Activated CD4-positive, alpha-beta T cell treated with anti-CD3 and anti-CD28 coated beads for 36 hours (primary cell): ENCODE data around the gene MOK. TPM values are rescaled to one million over a fixed set of nuclear protein-coding genes. Genes with fewer than 3 reads are reported as not detected.
A peak's percentile ranks its signal among the peaks of the same experiment; 100 is the strongest.
"Not testable (repeated sequence)": the region's sequence is repeated elsewhere in the genome, so short reads cannot be mapped to it uniquely, and the experiment has no call there.

Source experiments
- ATAC-seq: fragments of 200-7000 bp; cut with Tn5 transposase; one replicate; pipeline ENCODE4 v1.10.0; 2021; ENCODE audit warnings: mild to moderate bottlenecking, moderate library complexity
- CTCF ChIA-PET: fragments of 350-600 bp; sonication (Branson Sonifier 250); formaldehyde crosslinking; loops from one replicate; lab custom pipeline; 2021; ENCODE audit warnings: antibody characterized with exemption; lab: Charles Lee
- POLR2A ChIA-PET: fragments of 350-600 bp; sonication (Branson Sonifier 250); formaldehyde crosslinking; loops from one replicate; lab custom pipeline; 2021; ENCODE audit warnings: antibody characterized with exemption, inconsistent platforms; lab: Charles Lee
- DNase-seq: peaks from one replicate; pipeline ENCODE4 v3.0.0-alpha.2; 2020
- H3K27ac Mint-ChIP-seq: one replicate; pipeline ENCODE4 v1.8.0; 2021; ENCODE audit warnings: mixed read lengths
- H3K27me3 Mint-ChIP-seq: one replicate; pipeline ENCODE4 v1.8.0; 2021; ENCODE audit warnings: mixed read lengths
- H3K36me3 Mint-ChIP-seq: one replicate; pipeline ENCODE4 v1.8.0; 2021; ENCODE audit warnings: low read depth, mixed read lengths
- H3K4me1 Mint-ChIP-seq: one replicate; pipeline ENCODE4 v1.8.0; 2021; ENCODE audit warnings: mixed read lengths
- H3K4me3 Mint-ChIP-seq: one replicate; pipeline ENCODE4 v1.8.0; 2021; ENCODE audit warnings: mild to moderate bottlenecking, moderate library complexity, mixed read lengths
- H3K9me3 Mint-ChIP-seq: one replicate; pipeline ENCODE4 v1.8.0; 2021; ENCODE audit warnings: low read depth, mixed read lengths
- intact Hi-C, 2 experiments: fragments of 100-400 bp; cut with DNase I in 1 of 2; cut with micrococcal nuclease in 1 of 2; formaldehyde crosslinking; loops; one replicate each; pipeline versions ENCODE4 v1.14.2 to v1.15.1; 2022 to 2024; cut with DNase I, micrococcal nuclease
- total RNA-seq, 2 experiments: library from RNA; stranded (reverse); gene quantifications; one replicate each; pipeline ENCODE4 v1.2.3, GENCODE V29; 2021

The MOK gene
- total RNA-seq, 2 experiments from 2014 or later: 6.5 to 6.6 TPM

DNA sequence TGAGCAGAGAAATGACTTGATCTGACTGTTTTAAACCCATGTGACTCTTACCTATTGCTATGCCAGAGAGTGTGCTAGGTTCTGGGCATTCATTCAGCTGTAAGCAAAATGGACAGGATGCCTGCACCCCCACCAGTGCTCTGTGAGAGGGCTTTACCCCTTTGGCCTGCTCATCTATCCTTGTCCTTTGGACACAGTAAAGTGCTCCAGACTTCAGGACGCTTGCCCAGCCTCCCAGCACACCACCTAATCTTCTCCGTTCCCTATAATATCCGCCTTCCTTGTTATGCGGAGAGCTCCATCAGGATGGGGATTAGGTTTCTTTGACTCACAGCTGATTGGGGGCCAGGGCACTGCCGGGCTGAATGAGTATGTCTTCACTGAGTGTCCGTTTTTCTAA is 10.2 kb upstream of the MOK start:
- POLR2A ChIA-PET: no interaction called here
- no peaks in the 10 kb centered on the region for H3K36me3 Mint-ChIP-seq
- H3K4me1 Mint-ChIP-seq: peaks cover 44% of the 10 kb centered on the region
- intact Hi-C loops: loop anchor here (2.0 to 10.0 kb wide), 6 partner anchors 228 to 610 kb away; partner anchors contain the start of genes DYNC1H1 (in 1 of the 2), HSP90AA1 (in 1 of the 2) and TRAF3 (in 1 of the 2)
- no peak for DNase-seq
- no peak overlapping the region for H3K27ac Mint-ChIP-seq
- CTCF ChIA-PET: interaction anchor here (0.7 to 2.1 kb wide), 6 partner anchors 11 to 351 kb away, joined by 3 to 20 read pairs (median 4); partner anchors contain the start of gene MOK
- no peak for ATAC-seq
- peak overlapping the region; percentile 79 for H3K4me3 Mint-ChIP-seq
- no peaks in the 10 kb centered on the region for H3K9me3 Mint-ChIP-seq
- H3K27me3 Mint-ChIP-seq: no peaks in the 10 kb centered on the region

DNA sequence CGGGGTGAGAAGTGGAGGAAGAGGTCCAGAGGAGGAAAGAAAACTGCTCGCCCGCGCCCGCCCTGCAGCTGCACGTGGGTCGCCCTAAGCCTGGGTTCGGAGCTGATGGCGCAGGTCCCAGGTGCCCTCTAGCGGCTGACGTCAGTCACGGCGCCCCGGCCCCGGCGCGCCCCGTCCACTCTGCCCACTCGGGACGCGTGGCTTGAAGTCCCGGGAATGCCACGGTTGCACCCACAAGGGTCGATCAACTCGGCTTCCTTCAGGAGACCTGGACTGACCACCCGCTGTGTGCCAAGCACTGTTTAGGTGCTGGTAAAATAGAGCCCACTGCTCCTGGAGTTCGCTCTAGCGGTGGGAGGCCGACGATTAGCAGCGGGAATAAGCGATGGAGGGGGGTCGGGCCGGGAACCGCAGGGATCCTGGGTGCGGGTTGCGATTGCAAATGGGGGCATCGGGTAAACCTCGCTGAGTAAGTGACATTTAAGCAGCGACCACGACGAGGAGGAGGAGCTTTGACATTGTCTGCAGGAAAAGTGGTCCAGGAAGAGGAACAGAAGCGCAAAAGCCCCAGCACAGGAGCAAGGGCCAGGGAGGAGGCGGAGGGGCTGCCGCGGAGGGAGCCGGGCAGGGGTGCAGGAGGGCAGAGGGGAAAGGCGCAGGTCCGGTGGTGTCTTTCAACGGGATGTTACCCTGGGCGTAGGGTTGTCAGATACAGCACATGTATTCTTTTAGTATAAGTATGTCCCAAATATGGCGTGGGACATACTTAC is 9.5 kb upstream of the MOK start:
- Mint-ChIP-seq H3K9me3 (no peaks in the 10 kb centered on the region), H3K4me3 (peak overlapping the region; percentile 79), H3K4me1 (peaks cover 44% of the 10 kb centered on the region), H3K27ac (peak overlapping the region; percentile 83), H3K27me3 (no peaks in the 10 kb centered on the region), H3K36me3 (no peaks in the 10 kb centered on the region)
- ChIA-PET POLR2A (interaction anchor here (0.6 to 1.1 kb wide), 2 partner anchors 9 to 231 kb away, joined by 3 to 6 read pairs; partner anchors contain the start of gene MOK), CTCF (interaction anchor here (0.5 to 2.1 kb wide), 19 partner anchors 10 to 352 kb away, joined by 3 to 20 read pairs (median 3); partner anchors contain the start of genes CINP, MOK and TECPR2)
- DNase-seq (peak; percentile 91), ATAC-seq (peak; percentile 58)
- intact Hi-C loops: loop anchor here (1.0 to 10.0 kb wide), 12 partner anchors 9 to 610 kb away; partner anchors contain the start of genes DYNC1H1 (in 1 of the 2), HSP90AA1 (in 1 of the 2), MOK (in 1 of the 2) and TRAF3 (in 1 of the 2)

DNA sequence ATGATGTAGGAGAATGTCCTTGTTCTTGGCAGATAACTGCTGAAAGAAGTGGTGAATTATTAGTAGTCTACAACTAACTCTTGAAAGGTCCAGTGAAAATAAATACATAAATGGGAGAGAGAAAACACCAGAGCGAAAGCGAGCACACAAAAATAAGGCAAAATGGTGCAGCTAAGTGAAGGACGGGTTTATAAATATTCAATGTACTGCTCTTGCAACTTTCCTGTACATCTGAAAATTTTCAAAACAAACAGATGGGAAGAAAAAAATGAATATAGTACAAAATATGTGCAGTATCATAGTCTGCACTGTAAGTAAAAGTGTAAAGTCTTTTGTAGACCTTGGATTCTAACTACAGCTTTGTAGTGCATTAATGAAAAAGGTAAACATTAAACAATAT is 1.3 kb downstream of the MOK start:
- ChIA-PET POLR2A (no interaction called here), CTCF (interaction anchor here (0.7 to 3.3 kb wide), 5 partner anchors 11 to 1388 kb away, joined by 3 to 20 read pairs (median 7); no protein-coding TSS in a partner anchor)
- ATAC-seq: no peak
- Mint-ChIP-seq H3K4me1 (peaks cover 5% of the 10 kb centered on the region), H3K27me3 (no peaks in the 10 kb centered on the region), H3K4me3 (peak overlapping the region; percentile 30), H3K9me3 (no peaks in the 10 kb centered on the region), H3K36me3 (no peaks in the 10 kb centered on the region), H3K27ac (no peak overlapping the region)
- intact Hi-C loops: no loop called here
- no peak for DNase-seq

DNA sequence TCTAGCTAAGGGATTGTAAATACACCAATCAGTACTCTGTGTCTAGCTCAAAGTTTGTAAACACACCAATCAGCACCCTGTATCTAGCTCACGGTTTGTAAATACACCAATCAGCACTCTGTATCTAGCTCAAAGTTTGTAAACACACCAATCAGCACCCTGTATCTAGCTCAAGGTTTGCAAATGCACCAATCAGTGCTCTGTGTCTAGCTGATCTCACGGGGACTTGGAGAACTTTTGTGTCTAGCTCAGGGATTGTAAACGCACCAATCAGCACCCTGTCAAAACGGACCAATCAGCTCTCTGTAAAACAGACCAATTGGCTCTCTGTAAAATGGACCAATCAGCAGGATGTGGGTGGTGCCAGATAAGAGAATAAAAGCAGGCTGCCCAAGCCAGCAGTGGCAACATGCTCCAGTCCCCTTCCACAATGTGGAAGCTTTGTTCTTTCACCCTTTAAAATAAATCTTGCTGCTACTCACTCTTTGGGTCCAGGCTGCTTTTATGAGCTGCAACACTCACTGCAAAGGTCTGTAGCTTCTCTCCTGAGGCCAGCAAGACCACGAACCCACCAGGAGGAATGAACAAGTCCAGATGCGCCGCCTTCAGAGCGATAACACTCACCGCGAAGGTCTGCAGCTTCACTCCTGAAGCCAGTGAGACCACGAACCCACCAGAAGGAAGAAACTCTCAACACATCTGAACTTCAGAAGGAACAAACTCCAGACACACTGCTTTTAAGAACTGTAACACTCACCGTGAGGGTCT is 6.5 kb downstream of the MOK start:
- ATAC-seq, POLR2A ChIA-PET, DNase-seq, H3K27ac Mint-ChIP-seq, H3K9me3 Mint-ChIP-seq, H3K27me3 Mint-ChIP-seq, H3K36me3 Mint-ChIP-seq, H3K4me3 Mint-ChIP-seq, intact Hi-C loops, H3K4me1 Mint-ChIP-seq: not testable (repeated sequence)
- CTCF ChIA-PET: interaction anchor here (1.5 kb wide), 1 partner anchor 16 kb away, joined by 4 read pairs; no protein-coding TSS in a partner anchor

DNA sequence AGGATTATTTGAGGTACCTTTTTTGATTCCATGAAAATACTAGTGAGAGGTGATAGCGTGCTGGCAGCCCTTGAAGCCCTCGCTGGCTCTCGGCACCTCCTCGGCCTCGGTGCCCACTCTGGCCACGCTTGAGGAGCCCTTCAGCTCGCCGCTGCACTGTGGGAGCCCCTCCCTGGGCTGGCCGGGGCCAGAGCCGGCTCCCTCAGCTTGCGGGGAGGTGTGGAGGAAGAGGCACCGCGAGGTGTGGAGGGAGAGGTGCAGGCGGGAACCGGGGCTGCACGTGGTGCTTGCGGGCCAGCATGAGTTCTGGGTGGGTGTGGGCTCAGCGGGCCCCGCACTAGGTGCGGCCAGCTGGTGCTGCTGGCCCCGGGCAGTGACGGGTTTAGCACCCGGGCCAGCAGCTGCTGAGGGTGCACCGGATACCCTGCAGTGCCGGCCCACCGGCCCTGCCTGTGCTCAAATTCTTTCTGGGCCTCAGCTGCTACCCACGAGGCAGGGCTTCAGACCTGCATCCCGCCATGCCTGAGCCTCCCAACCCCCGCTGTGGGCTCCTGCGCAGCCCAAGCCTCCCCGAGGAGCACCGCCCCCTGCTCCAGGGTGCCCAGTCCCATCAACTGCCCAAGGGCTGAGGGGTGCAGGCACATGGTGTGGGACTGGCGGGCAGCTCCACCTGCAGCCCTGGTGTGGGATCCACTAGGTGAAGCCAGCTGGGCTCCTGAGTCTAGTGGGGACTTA is 7.4 kb downstream of the MOK start:
- Mint-ChIP-seq H3K36me3 (no peaks in the 10 kb centered on the region), H3K27me3 (no peaks in the 10 kb centered on the region), H3K4me3 (no peak overlapping the region), H3K9me3 (peaks cover 2% of the 10 kb centered on the region), H3K4me1 (no peaks in the 10 kb centered on the region), H3K27ac (no peak overlapping the region)
- ATAC-seq (no peak), DNase-seq (no peak)
- POLR2A ChIA-PET: no interaction called here
- intact Hi-C loops: no loop called here
- CTCF ChIA-PET: no interaction called here

DNA sequence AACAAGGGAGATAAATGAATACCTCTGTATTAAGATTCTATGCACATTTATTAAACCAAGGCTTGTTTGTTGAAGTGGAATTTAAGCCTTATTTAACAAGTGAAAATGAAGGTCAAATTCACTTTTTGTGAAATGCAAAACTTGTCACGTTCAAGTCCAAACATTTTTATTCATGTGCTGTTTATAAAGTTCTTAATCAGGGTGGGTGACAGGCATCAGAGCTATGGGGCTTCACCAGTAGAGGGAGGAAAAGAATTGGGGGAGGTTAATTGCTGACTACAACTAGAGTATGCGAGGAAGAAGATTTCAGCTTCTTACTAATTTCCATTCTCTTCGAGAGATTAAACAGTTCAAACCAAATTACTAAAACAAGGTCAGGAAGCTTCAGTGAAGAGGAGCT is 9.7 kb downstream of the MOK start:
- H3K4me1 Mint-ChIP-seq: no peaks in the 10 kb centered on the region
- no peak overlapping the region for H3K4me3 Mint-ChIP-seq
- CTCF ChIA-PET: interaction anchor here (1.0 kb wide), 1 partner anchor 19 kb away, joined by 3 read pairs; no protein-coding TSS in a partner anchor
- H3K36me3 Mint-ChIP-seq: no peaks in the 10 kb centered on the region
- no peak for DNase-seq
- POLR2A ChIA-PET: no interaction called here
- ATAC-seq: no peak
- no peak overlapping the region for H3K27ac Mint-ChIP-seq
- intact Hi-C loops: no loop called here
- H3K9me3 Mint-ChIP-seq: peaks cover 2% of the 10 kb centered on the region
- H3K27me3 Mint-ChIP-seq: no peaks in the 10 kb centered on the region

DNA sequence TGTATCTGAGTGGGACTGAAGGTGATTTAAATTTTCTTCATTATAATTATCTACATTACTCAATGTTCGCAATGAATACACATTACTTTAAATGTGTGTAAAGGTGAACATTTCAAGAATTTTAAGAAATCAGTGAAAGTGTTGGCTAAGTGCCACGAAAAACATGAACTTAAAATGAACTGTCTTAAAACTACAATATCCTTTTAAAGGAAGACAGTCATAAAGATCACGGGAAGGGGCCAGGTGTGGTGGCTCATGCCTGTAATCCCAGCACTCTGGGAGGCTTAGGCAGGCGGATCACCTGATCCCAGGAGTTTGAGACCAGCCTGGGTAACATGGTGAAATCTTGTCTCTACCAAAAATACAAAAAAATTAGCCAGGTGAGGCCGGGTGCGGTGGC is 11.2 kb downstream of the MOK start:
- DNase-seq (no peak), ATAC-seq (no peak)
- H3K27me3 Mint-ChIP-seq: no peaks in the 10 kb centered on the region
- no peaks in the 10 kb centered on the region for H3K4me1 Mint-ChIP-seq
- ChIA-PET POLR2A (no interaction called here), CTCF (no interaction called here)
- no peak overlapping the region for H3K27ac Mint-ChIP-seq
- no peaks in the 10 kb centered on the region for H3K36me3 Mint-ChIP-seq
- no peak overlapping the region for H3K4me3 Mint-ChIP-seq
- intact Hi-C loops: no loop called here
- peaks cover 2% of the 10 kb centered on the region for H3K9me3 Mint-ChIP-seq

DNA sequence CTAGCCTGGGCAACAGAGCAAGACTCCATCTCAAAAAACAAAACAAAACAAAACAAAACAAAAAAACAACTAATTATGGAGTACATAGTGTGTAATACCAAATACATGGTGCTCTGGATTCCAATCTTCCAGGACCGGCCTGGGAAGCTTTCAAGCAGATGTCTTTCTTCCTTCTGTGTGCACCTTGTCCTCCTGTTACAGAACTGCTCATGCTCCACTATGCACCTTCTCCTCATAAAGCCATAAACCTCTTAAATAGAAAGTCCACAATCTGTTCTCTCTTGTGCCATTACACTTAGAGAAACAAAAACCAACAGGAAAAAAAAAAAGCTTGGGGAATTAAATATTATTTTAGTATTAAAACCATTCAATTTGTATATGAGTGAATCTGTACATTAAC is 12.5 kb downstream of the MOK start:
- POLR2A ChIA-PET: no interaction called here
- H3K4me1 Mint-ChIP-seq: no peaks in the 10 kb centered on the region

DNA sequence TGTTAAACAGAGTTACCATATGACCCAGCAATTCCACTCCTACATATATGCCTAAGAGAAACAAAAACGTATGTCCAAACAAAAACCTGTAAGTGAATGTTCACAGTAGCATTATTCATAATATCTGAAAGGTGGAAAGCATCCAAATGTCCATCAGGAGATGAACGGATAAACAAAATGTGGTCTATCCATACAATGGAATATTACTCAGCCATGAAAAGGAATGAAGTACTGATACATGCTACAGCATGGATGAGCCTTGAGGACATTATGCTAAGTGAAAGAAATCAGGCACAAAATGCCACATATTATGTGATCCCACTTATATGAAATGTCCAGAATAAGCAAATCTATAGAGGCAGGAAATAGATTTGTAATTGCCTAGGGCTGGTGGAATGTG is 16.8 kb downstream of the MOK start:
- Mint-ChIP-seq H3K4me3 (no peak overlapping the region), H3K9me3 (no peaks in the 10 kb centered on the region), H3K27me3 (no peaks in the 10 kb centered on the region), H3K36me3 (no peaks in the 10 kb centered on the region), H3K4me1 (no peaks in the 10 kb centered on the region), H3K27ac (no peak overlapping the region)
- ChIA-PET CTCF (no interaction called here), POLR2A (no interaction called here)
- intact Hi-C loops: no loop called here
- DNase-seq: no peak
- ATAC-seq: no peak

More for the DNA sequence above, 12.5 kb downstream of the MOK start:
- Mint-ChIP-seq H3K27ac (no peak overlapping the region), H3K27me3 (no peaks in the 10 kb centered on the region), H3K9me3 (no peaks in the 10 kb centered on the region), H3K36me3 (no peaks in the 10 kb centered on the region), H3K4me3 (no peak overlapping the region)
- DNase-seq: no peak
- CTCF ChIA-PET: no interaction called here
- no peak for ATAC-seq
- intact Hi-C loops: no loop called here

DNA sequence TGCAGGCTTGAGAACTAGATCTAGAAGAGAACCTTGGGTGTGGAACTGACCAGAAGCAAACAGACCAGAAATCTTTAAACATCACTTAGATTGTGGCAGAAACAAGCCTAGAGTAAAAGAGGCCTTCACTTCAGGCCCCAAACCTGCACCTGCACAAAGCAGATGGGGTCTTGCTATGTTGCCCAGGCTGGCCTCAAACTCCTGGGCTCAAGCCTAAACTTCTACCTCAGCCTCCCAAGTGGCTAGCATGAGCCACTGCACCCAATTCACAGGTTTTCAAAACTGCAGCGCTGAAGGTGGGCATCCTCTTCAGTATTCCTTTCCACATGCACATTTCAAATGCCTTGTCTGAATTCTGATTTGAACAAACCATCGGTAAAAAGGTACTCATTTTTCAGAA is 19.9 kb downstream of the MOK start:
- CTCF ChIA-PET: no interaction called here
- H3K4me3 Mint-ChIP-seq: no peak overlapping the region

DNA sequence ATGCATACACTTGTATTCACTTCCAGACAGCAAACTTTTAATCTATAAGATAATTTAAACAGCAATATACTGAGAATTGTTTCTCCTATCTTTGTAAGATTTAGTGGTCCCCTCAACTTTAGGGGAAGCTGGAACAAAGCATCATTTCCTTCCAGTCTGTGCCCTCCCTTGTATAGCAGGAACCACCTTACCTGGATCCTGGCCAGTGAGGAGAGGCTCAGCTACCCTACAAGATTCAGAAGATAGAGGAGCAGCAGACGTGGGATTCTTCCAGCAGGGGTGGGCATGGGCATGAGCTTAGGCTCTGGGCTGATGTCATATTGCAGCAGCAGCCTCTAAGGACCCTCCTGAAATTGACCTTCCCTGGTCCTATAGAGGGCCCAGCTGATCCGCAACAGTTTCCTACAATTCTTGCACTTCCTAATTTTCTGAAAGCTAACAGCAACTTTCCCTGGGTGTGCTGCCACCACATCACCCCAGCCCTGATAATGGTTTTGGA is 21.3 kb downstream of the MOK start:
- Mint-ChIP-seq H3K27me3 (no peaks in the 10 kb centered on the region), H3K4me1 (no peaks in the 10 kb centered on the region), H3K9me3 (no peaks in the 10 kb centered on the region), H3K36me3 (no peaks in the 10 kb centered on the region), H3K4me3 (no peak overlapping the region), H3K27ac (no peak overlapping the region)
- ChIA-PET CTCF (interaction anchor here (0.9 kb wide), 1 partner anchor 52 kb away, joined by 4 read pairs; no protein-coding TSS in a partner anchor), POLR2A (no interaction called here)
- ATAC-seq: no peak
- DNase-seq: no peak
- intact Hi-C loops: no loop called here

More for the DNA sequence above, 19.9 kb downstream of the MOK start:
- Mint-ChIP-seq H3K9me3 (no peaks in the 10 kb centered on the region), H3K27me3 (no peaks in the 10 kb centered on the region), H3K4me1 (no peaks in the 10 kb centered on the region), H3K36me3 (no peaks in the 10 kb centered on the region), H3K27ac (no peak overlapping the region)
- POLR2A ChIA-PET: no interaction called here
- no peak for ATAC-seq
- DNase-seq: no peak
- intact Hi-C loops: no loop called here
